C1 segment of cervical spinal cord (tissue), 14 donors: ENCODE measurements around the gene COL2A1.
"Not testable (repeated sequence)": the region's sequence is repeated elsewhere in the genome, so short reads cannot be mapped to it uniquely, and the experiment has no call there.

ENCODE experiments used
- DNase-seq, 14 donors: peaks; one replicate each; lab custom pipeline; 2025; lab: John Stamatoyannopoulos, UW

The COL2A1 gene

DNA sequence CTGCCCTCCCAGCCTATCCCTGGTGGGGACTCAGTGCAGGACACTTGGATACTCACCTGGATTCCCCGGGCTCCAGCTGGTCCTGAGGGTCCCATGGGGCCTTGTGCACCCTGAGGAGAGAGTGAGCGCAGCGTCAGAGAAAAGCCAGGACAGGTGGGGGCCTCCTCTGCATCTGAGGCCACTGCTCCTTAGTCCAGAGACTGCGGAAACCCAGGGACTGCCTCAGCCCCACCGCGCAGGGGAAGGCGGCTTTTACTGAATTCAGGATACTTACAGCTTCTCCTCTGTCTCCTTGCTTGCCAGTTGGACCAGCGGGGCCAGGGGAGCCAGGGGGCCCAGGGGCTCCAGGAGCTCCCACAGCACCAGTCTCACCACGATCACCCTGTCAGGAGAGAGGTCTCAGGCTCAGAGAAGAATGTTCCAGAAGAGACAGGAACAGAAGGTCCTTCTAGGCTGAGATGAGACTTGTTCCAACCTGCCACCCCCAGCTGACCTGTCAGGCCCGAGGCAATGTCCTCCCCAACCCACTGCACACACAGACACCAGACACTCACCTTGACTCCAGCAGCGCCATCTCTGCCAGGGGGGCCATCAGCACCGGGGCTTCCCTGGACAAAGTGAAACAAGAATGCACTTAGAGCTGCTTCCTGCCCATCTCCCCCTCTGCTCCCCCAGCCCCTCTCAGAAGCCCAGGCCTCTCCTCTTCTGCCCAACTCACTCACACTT lies 27.1 kb downstream of the COL2A1 start:
- DNase-seq = no peak

DNA sequence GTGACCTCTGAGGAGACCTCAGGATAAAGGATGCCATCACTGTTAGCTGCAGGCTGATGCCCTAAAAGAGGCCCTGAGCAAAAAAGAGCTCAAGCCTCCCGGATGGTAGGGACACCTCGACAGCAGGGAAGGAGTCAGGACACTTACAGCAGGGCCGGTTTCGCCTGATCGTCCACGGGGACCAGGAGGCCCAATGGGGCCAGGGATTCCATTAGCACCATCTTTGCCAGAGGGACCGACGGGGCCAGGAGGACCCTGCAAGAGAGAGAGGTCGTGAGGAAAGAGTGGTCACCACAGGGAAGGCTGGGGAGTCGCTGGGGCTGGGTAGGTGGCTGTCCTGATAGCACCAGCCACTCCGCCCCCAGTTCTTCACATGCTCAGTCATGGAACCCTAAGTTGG lies 28.5 kb downstream of the COL2A1 start:
- DNase-seq = no peak

DNA sequence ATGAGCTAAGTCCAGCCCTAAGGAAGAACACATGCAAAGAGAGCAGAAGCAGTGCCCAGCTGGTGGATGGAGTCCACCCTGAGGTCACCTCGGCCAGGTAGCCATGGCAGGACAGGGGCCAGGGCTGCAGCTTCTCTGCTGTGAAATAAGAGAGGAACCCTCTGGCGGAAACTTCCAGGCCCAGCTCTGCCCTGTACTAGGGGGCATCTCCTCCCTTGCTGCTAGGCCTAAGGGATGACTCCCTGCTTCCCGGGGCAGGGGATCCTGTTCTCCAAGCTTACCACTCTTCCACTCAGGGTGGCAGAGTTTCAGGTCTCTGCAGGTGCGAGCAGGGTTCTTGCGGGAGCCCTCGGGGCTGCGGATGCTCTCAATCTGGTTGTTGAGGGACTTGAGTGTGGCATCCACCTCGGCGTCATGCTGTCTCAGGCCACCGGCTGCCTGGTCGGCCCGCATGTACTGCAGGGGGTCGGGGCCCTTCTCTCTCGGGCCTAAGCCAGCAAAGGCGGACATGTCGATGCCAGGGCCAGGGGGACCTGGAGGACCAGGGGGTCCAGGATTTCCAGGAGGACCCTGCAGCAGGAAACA lies 29.1 kb downstream of the COL2A1 start:
- no peak for DNase-seq

DNA sequence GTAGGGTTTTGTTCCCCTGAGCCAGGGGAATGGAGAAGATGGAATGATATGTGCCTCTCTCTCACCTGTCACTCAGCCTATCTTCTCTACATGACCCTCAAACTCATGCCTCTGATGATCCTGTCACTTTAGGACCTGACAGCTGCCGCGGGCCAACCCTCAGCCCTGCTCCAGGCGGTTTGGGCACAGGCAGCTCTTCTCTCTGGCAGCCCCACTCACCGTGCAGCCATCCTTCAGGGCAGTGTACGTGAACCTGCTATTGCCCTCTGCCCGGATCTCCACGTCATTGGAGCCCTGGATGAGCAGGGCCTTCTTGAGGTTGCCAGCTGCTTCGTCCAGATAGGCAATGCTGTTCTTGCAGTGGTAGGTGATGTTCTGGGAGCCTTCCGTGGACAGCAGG lies 30.4 kb downstream of the COL2A1 start:
- no peak for DNase-seq

DNA sequence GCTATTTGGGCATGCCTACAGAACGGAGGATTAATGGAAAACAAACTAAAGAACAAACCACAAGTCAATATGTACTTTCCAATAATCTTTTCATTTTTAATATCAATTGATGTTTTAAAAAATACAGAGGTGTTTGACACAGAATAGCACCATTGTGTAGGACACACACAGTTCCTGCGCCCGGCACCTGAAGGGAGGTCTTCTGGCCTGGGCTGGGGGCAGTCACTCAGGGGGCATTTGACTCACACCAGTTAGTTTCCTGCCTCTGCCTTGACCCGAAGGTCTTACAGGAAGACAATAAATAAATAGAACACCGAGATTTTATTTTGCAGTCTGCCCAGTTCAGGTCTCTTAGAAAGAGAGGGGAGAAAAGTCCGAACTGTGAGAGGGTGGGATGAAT lies 31.4 kb downstream of the COL2A1 start:
- no peak for DNase-seq

DNA sequence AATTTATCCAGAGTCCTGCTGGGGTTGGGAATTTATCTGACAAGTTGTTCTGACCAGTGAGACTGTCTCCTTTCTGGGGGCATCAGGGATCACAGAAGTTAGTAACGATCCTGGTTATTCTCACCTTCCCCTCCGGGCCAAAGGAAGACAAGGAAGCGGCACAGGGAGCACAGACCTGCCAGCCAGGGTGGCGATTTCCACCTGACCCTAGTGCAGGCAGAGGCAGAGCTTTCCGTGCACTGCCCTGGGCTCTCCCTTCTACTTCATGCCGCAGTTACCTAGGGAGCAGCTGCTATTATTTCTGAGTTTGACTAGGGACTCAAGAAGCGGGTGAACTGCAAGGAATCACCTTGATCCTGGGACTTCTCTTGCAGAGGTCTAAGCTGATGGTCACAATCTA lies 33.4 kb downstream of the COL2A1 start:
- no peak for DNase-seq

DNA sequence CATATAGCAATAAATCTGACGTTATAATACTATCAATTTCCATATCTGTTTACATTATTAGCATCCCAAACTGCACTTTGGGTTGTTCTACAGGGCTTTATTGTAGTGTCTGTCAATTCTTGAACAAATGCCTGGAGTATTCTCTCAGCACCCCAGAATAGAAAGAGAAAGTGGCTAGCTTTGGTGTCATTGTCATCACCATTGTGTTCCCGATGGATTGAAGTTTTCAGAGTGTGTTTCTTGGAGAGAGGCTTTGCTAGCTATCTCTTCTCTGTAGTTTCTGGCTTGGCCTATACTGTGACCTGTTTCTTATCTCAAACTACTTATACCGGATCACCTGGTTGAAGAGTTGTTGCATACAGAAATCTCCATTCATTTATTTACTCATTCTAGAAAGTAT lies 34.4 kb downstream of the COL2A1 start:
- no peak for DNase-seq

DNA sequence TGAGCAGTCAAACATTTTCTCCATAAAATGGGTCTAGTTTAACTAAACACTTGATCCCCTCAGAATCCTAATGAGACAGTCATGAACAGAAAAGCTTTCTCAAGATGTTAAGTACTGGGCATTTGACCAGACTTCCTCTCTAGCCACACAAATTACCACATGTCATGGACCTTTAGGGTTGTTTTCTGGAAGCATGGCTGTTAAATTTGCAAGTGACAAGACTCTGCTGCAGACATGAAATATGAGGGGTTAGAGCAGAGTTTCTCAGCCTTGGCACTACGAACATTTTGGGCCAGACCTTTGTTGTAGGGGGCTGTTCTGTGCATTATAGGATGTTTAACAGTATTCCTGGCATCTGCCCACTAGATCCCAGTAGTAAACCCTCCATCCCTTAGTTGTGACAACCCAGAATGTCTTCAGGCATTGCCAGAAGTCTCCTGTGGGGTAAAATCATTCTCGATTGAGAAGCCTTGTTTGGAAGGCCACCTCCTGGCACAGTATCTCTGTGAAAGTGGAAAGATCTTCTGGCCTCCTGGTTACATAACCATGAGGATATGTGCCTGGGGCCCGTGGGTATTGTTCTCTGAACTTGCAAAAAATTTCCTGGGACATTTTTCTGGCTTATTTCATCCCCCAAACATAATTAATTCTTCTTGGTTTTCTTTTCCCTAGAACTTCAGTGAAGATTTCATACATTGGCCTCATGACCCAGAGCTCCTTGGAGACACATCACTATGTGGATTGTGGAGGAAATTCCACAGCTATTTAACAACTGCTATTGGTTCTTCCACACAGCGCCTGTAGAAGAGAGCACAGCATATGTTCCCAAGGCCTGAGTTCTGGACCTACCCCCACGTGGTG lies 36.6 kb downstream of the COL2A1 start:
- DNase-seq = peak in 1 of 14 donors; percentile 9

DNA sequence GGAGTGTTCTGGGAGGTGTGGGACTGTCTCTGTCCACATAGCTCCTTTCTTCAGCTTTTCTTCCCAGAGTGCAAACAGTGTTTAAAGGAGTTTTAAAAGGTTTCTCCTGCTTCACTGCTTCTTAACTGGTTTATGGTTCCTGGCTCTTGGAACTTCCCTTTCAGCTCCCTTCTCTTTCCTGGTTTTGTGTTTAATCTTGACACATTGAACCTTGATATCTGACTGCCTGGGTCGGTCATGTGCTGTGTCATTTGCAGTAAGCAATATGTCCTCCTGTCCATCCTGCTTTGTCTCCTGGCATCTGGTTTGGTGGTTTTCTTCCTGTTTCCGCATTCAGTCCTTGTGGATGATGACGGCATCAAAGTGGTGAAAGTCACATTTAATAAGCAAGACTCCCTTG lies 38.7 kb downstream of the COL2A1 start:
- DNase-seq = no peak

DNA sequence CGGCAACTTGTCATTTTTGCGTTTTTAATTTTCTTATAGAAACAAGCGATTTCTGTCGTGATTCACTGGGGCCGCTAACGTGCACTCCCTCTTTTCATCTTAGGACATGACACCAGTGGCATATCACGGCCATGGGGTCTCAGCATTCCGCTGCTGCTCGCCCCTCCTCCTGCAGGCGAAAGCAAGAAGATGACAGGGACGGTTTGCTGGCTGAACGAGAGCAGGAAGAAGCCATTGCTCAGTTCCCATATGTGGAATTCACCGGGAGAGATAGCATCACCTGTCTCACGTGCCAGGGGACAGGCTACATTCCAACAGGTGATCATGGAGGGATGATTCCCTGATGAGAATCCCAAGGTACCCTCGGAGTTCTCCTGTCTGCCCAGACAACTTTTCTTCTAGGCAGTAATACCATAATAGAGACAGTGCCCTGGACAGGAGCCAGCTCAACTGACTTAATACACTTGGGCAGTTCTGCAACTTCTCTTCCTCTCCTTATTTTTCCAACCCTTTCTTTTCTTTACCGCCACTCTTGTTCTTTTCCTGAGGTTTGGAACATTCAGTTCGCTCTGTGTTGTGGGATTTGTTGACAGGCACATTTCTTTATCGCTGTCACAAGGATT lies 40.1 kb downstream of the COL2A1 start:
- DNase-seq = peak in 1 of 14 donors; percentile 8

DNA sequence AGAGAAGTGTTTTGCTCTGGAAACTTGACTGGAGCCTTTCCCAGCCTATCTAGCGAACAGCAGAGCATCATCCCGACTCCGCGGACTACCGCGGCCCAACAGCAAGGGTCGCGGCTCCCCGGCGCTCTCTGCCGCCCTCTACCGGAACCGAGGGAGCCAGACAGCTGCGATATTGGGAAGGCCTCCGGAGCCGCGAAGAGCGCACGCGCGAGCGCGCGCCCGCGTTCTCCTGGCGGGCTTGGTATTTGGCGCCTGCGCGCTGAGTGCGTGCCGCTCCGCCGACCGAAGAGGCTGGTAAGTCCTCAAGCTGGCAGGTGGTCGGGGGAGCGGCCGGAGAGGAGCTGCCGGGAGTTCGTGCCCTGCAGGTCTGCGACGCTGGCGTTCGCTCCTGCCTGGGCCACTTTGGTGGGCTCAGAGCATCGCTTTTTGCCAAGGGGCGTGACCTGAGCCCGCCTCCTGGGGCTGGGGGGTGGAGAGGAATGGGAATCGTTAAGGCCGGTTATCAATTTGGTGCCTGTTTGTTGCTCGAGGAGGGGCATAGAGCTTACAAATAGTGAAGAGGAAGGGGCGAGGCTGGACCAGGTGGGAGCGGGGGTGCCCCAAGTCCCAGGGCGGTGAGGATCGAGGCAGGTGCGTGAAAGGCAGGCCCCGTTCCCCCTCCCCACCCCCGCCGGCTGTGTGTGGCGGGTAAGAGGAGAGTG lies 40.8 kb downstream of the COL2A1 start, which contains the start of gene TMEM106C:
TMEM106C (plus strand) TSS at position 257 of the 701 bp plus-strand sequence. CDS start 641 bp downstream, outside the sequence.
- DNase-seq = peak; percentile 20 to 93 (median 84)

DNA sequence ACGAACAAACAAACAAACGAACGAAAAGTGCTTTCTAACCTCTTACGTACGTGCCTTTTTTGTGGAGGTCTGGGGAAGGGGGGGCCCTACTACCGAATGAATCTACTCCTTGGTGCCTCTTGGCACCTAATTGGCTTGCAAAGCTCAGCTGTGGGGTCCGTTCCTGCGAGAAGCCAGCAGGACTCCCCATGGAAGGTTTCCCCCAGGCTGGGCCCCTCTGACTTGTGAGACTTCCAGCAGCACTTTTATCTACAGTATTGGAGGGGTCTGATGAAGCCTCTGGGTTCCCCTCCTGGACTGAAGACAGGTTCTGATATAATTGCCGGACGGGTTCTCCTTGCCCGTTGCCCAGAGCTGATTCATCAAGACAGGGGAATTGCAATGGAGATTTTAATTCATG lies 42.1 kb downstream of the COL2A1 start:
- no peak for DNase-seq

DNA sequence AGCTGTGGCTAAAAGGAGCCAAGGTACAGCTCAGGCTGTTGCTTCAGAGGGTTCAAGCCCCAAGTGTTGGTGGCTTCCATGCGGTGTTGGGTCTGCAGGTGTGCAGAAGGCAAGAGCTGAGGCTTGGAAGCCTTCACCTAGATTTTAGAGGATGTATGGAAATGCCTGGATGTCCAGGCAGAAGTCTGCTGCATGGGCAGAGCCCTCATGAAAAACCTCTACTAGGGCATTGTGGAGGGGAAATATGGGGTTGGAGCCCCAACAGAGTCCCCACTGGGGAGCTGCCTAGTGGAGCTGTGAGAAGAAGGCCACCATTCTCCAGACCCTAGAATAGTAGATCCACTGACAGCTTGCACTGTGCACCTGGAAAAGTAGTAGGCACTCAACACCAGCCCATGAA lies 46.6 kb downstream of the COL2A1 start:
- DNase-seq = not testable (repeated sequence)

DNA sequence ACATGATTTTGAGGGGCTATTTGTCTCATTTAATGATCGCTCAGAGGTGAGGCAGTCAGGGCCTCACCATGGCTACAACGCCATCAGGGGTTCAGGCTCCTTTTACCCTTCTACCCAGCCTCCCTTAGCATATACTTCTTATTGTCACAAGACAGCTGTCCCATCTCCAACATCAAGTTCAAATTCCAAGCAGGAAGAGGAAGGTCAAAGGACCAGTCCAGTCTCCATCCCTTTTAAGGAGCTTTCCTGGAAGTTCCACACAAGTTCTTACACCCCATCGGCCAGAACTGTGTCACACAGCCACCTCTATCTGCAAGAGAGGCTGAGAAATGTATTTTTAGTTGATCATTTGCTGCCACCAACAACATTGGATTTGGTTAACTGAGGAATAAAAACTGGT lies 49.2 kb downstream of the COL2A1 start:
- no peak for DNase-seq

DNA sequence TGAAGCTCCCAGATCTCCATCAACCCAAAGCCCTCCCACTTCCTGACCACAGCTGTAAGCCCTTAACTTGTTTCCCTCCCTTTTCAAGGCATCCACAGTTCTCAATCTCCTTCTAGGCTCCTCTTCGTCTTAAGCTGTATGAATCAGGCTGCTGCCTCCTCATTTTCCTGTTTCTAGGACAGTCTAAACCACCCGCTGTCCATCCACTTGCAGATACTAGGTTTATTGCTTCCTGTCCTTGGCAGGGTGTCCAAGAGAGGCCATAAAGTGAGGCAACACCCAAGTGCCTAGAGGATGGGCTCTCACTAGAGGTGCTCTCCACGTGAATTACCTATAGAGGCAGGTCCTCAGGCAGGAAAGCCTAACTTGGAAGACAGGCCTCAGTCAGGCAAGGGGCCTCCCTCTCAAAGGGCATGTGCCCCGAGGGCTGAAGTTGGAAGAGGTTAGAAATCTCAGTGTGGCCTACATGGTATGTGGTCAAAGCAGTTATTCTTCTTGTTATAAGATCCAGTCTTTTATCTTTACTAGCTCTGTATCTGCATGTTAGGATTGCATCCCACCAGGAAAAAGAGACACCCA lies 49.7 kb downstream of the COL2A1 start:
- DNase-seq = no peak

DNA sequence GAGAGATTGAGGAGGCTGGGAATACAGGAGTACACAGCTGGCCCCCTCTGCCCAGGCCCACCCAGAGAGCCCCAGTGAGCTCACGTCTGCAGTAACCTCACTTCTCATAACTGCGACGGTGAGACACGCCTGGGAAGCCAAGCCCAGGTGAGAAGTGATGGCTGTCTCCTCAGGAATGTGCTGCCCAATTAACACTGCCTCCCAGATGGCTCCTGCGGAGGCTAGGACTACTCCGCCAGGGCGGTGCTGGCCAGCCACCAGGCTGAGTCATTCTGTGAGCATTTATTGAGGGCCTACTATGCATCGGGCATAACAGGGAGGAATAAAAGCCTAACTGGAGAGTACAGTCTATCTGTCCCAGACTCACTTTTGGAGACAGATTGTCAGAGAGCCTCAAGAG lies 50.2 kb downstream of the COL2A1 start:
- DNase-seq = no peak

DNA sequence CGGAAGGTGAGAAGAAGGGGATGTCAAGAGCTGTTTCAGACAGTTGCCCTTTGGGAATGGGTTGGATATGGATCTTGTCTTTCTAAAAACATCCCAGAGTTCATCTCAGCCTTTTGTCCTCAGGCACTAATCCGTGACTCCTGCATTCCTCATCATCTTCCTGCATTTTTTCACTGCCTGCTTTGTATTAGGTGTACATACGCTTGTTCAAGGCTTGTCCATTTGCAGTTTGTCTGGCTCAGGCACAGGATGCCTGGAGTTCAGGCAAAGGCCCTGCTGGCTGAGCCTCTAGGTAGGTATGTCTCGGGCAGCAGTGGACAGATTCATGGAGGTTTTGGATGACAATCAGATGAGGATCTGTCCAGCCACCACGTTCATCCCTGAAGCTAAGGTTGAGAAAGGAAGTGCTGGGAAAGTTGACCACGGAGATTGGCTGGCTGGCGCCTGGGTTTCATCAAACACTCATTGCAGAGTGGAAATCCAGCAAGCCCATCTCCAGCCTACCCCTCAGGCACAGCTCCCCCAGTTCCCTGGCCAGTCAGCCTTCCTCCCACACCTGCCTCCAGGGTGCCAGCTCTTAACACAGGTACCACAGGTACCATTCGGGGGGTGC lies 53.3 kb downstream of the COL2A1 start:
- DNase-seq = no peak

DNA sequence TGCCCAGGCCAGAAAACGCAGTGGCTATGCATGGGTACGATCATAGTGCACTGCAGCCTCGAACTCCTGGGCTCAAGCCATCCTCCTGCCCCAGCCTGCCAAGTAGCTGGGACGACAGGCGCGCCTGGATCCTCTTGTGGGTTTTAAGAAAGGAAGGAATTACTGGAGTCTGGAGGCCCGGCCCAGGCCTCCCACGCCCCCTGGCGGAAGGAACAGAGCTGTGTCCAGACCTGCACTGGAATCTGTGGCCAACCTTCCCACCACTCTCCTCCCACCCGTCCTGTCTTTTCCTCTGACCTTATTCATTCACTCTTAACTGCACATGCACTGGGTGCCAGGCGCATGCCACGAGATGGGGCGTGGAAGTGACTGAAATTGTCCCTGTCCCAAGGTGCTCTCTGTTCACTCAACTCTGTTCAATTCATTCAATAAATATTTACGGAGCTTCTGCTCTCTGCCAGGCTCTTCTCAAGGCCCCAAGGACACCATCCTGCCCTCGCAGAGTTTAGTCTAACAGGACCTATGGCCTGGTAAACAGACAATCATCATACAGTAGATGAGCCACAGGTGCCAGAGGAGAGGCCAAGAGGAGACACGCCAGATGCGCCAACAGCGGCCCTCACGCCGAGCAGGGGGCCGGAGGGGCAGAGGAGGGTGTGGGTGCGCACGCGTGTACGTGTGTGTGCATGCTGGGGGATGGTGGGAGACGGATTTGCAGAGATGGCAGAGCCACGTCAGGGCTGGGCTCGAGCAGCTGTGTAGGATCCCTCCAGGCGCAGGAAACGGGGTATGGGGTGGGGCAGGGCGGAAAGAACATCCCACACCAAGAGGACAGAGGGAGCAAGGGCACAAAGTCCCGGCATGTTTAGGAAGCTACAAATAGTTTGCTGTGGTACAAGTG lies 54.6 kb downstream of the COL2A1 start:
- DNase-seq = peak in 7 of 14 donors; percentile 0 to 45 (median 17)

DNA sequence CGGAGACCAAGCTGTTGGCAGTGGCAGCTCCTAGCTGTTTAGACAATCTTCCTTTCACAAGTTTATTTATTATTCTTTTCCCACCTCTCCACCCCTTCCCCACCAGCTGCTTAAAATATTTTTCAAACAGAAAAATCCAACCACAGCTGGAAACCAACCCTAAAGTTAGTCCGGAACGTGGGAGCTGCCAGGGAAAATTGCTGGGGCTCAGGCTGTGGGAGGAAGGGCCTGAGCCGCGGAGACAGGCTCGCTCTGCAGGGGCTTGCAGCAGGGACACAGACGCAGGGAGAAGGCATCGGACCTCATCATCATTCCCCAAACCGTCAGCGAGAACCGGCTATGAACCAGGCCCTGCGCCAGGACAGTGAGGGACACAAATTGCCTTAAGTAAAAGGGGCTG lies 56.9 kb downstream of the COL2A1 start:
- no peak for DNase-seq
